RWPE1 (cell line): ENCODE measurements around the gene JMJD6.
"Not testable (repeated sequence)": the region's sequence is repeated elsewhere in the genome, so short reads cannot be mapped to it uniquely, and the experiment has no call there.

Experiments used
- CTCF ChIA-PET: fragments of 350-600 bp; sonication (Branson Sonifier 250); formaldehyde crosslinking; extraction: SDS; loops from one replicate; lab custom pipeline; 2021; lab: Yijun Ruan, JAX
- POLR2A ChIA-PET: fragments of 400-600 bp; formaldehyde crosslinking; extraction: SDS; loops from one replicate; lab custom pipeline; 2020; ENCODE audit warnings: antibody characterized with exemption; ENCODE audit not compliant: low non-redundant PET; lab: Yijun Ruan, JAX
- DNase-seq: peaks from one replicate; pipeline ENCODE4 v3.0.0; 2012; ENCODE audit warnings: low spot score
- H3K27ac ChIP-seq: fragments of 450-650 bp; 2 replicates; pipeline ENCODE4 v1.5.1; 2017
- TF ChIP-seq, protein P1 (sequence below): fragments of 450-650 bp; conservative IDR thresholded peaks from 2 replicates; pipeline ENCODE4 v1.5.1; 2017; ENCODE audit warnings: low read depth, mild to moderate bottlenecking

The JMJD6 gene

GRCh38 chr17:76753061-76753961 lies 26.9 kb upstream of the JMJD6 start:
- ChIA-PET CTCF (interaction anchor here (0.6 kb wide), 2 partner anchors 10 to 368 kb away, joined by 3 to 4 read pairs; no protein-coding TSS in a partner anchor), POLR2A (no interaction called here)
- TF ChIP-seq, protein P1, sequence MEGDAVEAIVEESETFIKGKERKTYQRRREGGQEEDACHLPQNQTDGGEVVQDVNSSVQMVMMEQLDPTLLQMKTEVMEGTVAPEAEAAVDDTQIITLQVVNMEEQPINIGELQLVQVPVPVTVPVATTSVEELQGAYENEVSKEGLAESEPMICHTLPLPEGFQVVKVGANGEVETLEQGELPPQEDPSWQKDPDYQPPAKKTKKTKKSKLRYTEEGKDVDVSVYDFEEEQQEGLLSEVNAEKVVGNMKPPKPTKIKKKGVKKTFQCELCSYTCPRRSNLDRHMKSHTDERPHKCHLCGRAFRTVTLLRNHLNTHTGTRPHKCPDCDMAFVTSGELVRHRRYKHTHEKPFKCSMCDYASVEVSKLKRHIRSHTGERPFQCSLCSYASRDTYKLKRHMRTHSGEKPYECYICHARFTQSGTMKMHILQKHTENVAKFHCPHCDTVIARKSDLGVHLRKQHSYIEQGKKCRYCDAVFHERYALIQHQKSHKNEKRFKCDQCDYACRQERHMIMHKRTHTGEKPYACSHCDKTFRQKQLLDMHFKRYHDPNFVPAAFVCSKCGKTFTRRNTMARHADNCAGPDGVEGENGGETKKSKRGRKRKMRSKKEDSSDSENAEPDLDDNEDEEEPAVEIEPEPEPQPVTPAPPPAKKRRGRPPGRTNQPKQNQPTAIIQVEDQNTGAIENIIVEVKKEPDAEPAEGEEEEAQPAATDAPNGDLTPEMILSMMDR, result no peak
- peak overlapping the region; percentile 56 for H3K27ac ChIP-seq
- no peak for DNase-seq

- ChIA-PET POLR2A (no interaction called here), CTCF (no interaction called here)
- no peak overlapping the region for H3K27ac ChIP-seq
- no peak for DNase-seq
- TF ChIP-seq, protein P1, result no peak
These were observed 25.6 kb upstream of the JMJD6 start for GRCh38 chr17:76752006-76752405.

DNA sequence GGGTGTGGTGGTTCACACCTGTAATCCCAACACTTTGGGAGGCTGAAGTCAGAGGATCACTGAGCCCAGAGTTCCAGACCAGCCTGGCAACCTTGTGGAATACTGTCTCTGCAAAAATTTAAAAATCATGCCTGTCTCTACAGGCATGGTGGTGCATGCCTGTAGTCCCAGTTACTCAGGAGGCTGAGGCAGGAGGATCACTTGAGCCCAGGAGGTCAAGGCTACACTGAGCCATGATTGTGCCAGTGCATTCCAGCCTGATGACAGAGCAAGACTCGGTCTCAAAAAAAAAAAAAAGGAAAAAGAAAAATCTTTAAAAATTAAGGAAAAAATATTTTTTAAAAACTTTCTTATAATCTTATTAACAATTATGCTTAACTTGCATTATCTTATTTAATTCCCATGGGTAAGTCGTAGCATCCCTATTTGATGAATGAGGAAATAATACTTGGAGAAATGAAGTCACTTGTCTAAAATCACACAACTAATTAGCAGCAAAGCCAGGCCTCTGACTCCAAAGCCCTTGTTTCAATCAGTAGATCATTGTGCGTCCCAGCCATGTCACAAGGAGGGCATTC lies 25.1 kb upstream of the JMJD6 start:
- H3K27ac ChIP-seq, result no peak overlapping the region
- no peak for DNase-seq
- CTCF ChIA-PET, result no interaction called here
- POLR2A ChIA-PET, result no interaction called here
- TF ChIP-seq, protein P1, result no peak

- no peak overlapping the region for H3K27ac ChIP-seq
- ChIA-PET CTCF (no interaction called here), POLR2A (no interaction called here)
- no peak for DNase-seq
- TF ChIP-seq, protein P1, result no peak
These were observed 22.3 kb upstream of the JMJD6 start for GRCh38 chr17:76748657-76749056.

DNA sequence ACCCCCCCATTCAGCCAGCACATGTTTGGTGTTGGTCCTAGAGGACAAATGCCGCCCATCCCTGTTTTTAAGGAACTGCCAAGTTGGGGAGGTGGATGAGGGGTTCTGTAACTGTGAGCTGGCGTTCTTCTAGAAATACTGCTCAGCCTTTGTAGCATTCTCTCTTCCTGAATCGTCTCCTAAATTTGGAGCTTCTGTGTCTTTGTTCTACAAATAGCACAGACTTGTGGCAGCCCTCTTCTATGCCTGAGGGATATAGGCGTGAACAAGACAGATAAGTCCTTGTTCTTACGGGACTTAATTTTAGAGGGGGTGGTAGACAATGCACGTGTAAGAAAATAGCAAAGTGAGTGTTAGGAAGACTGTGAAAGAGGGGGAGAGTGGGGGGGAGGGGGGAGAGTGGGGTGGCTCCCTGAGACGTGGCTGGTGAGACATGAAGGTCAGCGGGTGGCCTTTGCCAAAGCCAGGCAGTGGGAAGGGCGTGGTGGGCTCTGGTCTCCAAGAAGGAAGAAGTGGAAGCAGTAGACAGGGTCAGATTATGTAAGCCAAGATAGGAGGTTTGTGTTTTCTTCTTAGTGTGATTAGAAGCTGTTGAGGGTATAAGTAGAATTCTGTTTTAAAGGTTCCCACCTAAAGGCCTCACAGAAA lies 21.4 kb upstream of the JMJD6 start:
- ChIA-PET CTCF (no interaction called here), POLR2A (no interaction called here)
- no peak overlapping the region for H3K27ac ChIP-seq
- no peak for DNase-seq
- TF ChIP-seq, protein P1, result no peak

DNA sequence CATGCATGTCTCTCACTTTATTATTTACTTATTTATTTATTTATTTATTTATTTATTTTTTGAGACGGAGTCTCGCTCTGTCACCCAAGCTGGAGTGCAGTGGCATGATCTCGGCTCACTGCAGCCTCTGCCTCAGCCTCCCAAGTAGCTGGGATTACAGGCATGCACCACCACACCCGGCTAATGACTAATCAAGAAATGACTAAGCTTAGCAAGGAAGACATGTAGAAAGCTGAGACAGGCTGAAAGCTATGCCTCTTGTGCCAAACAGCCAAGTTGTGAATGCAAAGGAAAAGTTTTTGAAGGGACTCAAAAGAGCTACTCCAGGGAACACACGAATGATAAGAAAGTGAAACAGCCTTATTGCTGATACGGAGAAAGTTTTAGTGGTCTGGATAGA lies 19.4 kb upstream of the JMJD6 start:
- CTCF ChIA-PET, result interaction anchor here (0.6 kb wide), 1 partner anchor 280 kb away, joined by 3 read pairs; no protein-coding TSS in a partner anchor
- H3K27ac ChIP-seq, DNase-seq, POLR2A ChIA-PET: not testable (repeated sequence)
